Fibroblast of lung (primary cell): ENCODE results near the gene VCAN.

Experiments
- CTCF ChIP-seq, 2 donors: IDR thresholded peaks in 1 of 2; conservative IDR thresholded peaks in 1 of 2; 1 replicate in 1 of 2; 2 replicates in 1 of 2; pipeline ENCODE4 v1.5.1; 2011 to 2012; ENCODE audit warnings: low read length in 2 of 2, control low read depth in 1 of 2, inconsistent platforms in 1 of 2, low read depth in 1 of 2, mild to moderate bottlenecking in 1 of 2
- EZH2 ChIP-seq: IDR thresholded peaks from 2 replicates; pipeline ENCODE4 v1.5.1; 2012; ENCODE audit warnings: low read length, control low read depth, mild to moderate bottlenecking; ENCODE audit errors: missing control alignments

GRCh38 chr5:83485842-83486241 lies 14.3 kb downstream of the VCAN start:
- TF ChIP-seq CTCF (conservative IDR thresholded peaks at IDR 0.05 in 1 of 2, IDR thresholded peaks at IDR 0.05 in 1 of 2; ENCODE audit: low read depth in 1 of 2, low read length in 2 of 2) (no peak), EZH2 (no peak)
